OCI-LY7 (cell line): ENCODE data around the gene RASA1.

Experiments used
- EZH2phosphoT487 ChIP-seq: fragments of 200-600 bp; sonication (generic); IDR thresholded peaks from 2 replicates; pipeline ENCODE4 v1.6.1; 2018; ENCODE audit warnings: low read depth, borderline replicate concordance, mild to moderate bottlenecking, mixed run types, antibody characterized with exemption, low read length, moderate library complexity, mixed read lengths
- TF ChIP-seq, protein P1 (sequence below): fragments of 200-600 bp; sonication (generic); conservative IDR thresholded peaks from 2 replicates; pipeline ENCODE4 v1.5.1; 2014; ENCODE audit warnings: mild to moderate bottlenecking, antibody characterized with exemption, low read length, moderate library complexity, mixed read lengths

DNA sequence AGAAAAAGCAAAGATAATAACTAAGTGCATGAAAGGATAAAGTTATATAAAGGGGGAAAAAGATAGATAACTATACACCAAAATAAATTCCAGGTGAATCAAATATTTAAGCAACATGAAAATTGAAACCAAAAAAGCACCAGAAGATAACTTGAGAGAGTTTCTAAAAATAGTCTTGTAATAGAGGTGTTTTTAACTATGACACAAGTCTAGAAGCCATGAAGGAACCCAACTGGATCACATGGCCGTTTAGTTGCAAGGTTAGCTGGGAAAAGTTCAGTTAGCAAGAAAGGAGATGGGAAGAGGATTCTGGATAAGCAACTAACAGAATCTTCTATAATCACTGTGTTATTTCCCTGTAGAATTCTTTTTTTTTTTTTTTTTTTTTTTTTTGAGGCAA lies 9.2 kb upstream of the RASA1 start:
- TF ChIP-seq, protein P1, sequence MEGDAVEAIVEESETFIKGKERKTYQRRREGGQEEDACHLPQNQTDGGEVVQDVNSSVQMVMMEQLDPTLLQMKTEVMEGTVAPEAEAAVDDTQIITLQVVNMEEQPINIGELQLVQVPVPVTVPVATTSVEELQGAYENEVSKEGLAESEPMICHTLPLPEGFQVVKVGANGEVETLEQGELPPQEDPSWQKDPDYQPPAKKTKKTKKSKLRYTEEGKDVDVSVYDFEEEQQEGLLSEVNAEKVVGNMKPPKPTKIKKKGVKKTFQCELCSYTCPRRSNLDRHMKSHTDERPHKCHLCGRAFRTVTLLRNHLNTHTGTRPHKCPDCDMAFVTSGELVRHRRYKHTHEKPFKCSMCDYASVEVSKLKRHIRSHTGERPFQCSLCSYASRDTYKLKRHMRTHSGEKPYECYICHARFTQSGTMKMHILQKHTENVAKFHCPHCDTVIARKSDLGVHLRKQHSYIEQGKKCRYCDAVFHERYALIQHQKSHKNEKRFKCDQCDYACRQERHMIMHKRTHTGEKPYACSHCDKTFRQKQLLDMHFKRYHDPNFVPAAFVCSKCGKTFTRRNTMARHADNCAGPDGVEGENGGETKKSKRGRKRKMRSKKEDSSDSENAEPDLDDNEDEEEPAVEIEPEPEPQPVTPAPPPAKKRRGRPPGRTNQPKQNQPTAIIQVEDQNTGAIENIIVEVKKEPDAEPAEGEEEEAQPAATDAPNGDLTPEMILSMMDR: no peak
- no peak for TF ChIP-seq EZH2phosphoT487
